Thyroid gland (tissue), 4 donors: ENCODE data around the gene INPP4A.

Experiments
- CTCF ChIP-seq, 6 experiments: fragments of 200-600 bp in 3 of 6; fragments of 450-650 bp in 3 of 6; sonication (generic) in 3 of 6; IDR thresholded peaks; one replicate each; pipeline ENCODE4 v1.5.1; 2016 to 2019; ENCODE audit warnings: antibody characterized with exemption in 6 of 6, mild to moderate bottlenecking in 2 of 6, inconsistent platforms in 1 of 6, moderate library complexity in 1 of 6
- POLR2A ChIP-seq, 2 donors: fragments of 450-650 bp; IDR thresholded peaks; one replicate each; pipeline ENCODE4 v1.6.1; 2017; ENCODE audit warnings: antibody characterized with exemption in 2 of 2, mild to moderate bottlenecking in 2 of 2, moderate library complexity in 1 of 2

- no peak for TF ChIP-seq CTCF (IDR thresholded peaks at IDR 0.05)
- TF ChIP-seq POLR2A (IDR thresholded peaks at IDR 0.05), result no peak
Observed at GRCh38 chr2:98482362-98482761, 37.7 kb downstream of the INPP4A start.
